ENCODE measurements around the gene TTC39C. TPM values are rescaled to one million over a fixed set of nuclear protein-coding genes. Genes with fewer than 3 reads are reported as not detected.
A peak's percentile ranks its signal among the peaks of the same experiment; 100 is the strongest.
"Not testable (repeated sequence)": the region's sequence is repeated elsewhere in the genome, so short reads cannot be mapped to it uniquely, and the experiment has no call there.

TTC39C gene
- total RNA-seq, 1 donor from 2014 or later, result 26.6 TPM

DNA sequence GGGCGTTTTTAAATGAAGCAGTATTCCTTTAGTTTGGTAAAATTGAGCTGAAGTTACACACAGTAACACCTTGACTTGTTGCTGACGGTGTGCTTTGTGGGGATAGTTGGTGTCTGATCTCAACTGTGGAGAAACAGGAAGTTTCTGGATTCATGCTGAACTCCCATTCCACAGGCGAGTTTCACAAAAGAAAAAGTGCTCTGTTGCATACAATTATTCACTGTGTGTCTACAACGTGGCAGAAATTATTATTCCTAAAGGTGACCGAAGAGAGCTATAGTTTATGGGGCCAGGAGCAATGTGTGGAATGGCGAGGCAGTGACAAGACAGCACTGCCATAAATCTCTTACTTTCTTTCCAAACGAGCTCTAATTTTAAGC is 123.8 kb downstream of the TTC39C start:
- Mint-ChIP-seq H3K27me3 (ENCODE audit: low read depth) (no peaks in the 10 kb centered on the region), H3K4me1 (peaks cover 9% of the 10 kb centered on the region), H3K4me3 (peak overlapping the region; percentile 83), H3K27ac (peak overlapping the region; percentile 95), H3K9me3 (peaks cover 5% of the 10 kb centered on the region), H3K36me3 (peaks cover 9% of the 10 kb centered on the region)
- no peak for DNase-seq (ENCODE audit: low spot score in 2 of 2, unreplicated experiment in 2 of 2)
- TF ChIP-seq, protein P1, sequence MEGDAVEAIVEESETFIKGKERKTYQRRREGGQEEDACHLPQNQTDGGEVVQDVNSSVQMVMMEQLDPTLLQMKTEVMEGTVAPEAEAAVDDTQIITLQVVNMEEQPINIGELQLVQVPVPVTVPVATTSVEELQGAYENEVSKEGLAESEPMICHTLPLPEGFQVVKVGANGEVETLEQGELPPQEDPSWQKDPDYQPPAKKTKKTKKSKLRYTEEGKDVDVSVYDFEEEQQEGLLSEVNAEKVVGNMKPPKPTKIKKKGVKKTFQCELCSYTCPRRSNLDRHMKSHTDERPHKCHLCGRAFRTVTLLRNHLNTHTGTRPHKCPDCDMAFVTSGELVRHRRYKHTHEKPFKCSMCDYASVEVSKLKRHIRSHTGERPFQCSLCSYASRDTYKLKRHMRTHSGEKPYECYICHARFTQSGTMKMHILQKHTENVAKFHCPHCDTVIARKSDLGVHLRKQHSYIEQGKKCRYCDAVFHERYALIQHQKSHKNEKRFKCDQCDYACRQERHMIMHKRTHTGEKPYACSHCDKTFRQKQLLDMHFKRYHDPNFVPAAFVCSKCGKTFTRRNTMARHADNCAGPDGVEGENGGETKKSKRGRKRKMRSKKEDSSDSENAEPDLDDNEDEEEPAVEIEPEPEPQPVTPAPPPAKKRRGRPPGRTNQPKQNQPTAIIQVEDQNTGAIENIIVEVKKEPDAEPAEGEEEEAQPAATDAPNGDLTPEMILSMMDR (IDR thresholded peaks at IDR 0.05; ENCODE audit: unreplicated experiment), result no peak

DNA sequence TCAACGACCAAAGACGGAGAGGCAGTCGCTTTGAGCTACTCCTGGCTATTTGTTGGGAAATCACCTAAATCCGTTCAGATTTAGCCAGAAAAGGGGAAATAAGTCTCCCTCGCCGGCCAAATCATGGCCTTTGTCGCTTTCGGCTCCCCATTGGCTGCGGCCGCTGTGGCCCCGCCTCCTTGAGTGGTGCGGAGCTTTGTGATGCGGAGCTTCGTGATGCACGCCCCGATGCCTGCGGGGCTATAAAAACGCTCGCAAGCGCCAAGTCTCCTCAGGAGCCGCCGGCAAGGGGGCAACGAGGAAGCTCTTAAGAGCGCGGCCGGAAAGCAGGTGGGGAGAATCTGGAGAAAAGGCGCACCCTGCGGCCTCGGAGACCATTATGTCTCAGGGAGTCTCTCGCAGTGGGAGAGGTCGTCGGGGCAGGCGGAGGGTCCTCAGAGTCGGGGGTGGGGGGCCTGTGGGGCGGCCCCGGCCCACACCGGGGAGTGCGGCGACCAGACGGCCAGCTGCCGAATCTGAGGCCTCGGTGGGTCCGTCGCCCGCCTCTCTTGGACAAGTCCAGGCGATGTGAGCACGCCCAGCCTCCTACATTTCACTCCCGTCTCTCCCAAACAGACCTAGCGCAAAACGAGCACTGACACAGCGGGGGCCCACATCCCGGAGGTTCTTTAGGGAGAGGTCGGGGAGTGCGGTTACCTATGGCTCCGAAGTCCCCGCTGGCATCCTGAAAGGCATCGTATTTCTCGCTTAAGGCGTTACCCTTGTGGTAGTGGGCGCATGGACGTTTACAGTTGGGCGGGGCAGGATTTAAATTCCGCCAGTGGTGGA is 124.4 kb downstream of the TTC39C start, which contains the start of gene CABYR:
Gene CABYR (plus strand): TSS at position 274 of the 828 bp plus-strand sequence. CDS start 4,053 bp downstream, outside the sequence.
- Mint-ChIP-seq H3K9me3 (peaks cover 5% of the 10 kb centered on the region), H3K36me3 (peaks cover 9% of the 10 kb centered on the region), H3K27me3 (ENCODE audit: low read depth) (no peaks in the 10 kb centered on the region), H3K4me3 (peak within 1 kb of the TSS; percentile 83), H3K27ac (peak within 1 kb of the TSS; percentile 95), H3K4me1 (peaks cover 9% of the 10 kb centered on the region)
- TF ChIP-seq, protein P1 (IDR thresholded peaks at IDR 0.05; ENCODE audit: unreplicated experiment), result no peak
- DNase-seq (ENCODE audit: low spot score in 2 of 2, unreplicated experiment in 2 of 2), result peak; percentile 74 to 86

DNA sequence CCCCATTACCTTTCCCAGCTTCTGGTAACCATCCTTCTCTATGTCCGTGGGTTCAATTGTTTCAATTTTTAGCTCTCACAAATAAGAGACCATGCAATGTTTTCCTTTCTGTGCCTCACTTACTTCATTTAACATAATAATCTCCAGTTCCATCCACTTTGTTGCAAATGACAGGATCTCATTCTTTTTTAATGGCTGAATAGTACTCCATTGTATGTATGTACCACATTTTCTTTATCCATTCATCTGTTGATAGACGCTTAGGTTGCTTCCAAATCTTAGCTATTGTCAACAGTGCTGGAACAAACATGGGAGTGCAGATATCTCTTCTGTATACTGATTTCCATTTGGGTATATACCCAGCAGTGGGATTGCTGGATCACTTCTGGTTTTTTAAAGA is 126.1 kb downstream of the TTC39C start:
- peaks cover 20% of the 10 kb centered on the region for H3K36me3 Mint-ChIP-seq
- H3K27ac Mint-ChIP-seq, result no peak overlapping the region
- peak overlapping the region; percentile 36 for H3K4me3 Mint-ChIP-seq
- H3K27me3 Mint-ChIP-seq (ENCODE audit: low read depth), result no peaks in the 10 kb centered on the region
- TF ChIP-seq, protein P1 (IDR thresholded peaks at IDR 0.05; ENCODE audit: unreplicated experiment), result no peak
- DNase-seq (ENCODE audit: low spot score in 2 of 2, unreplicated experiment in 2 of 2), result no peak
- H3K9me3 Mint-ChIP-seq, result peaks cover 6% of the 10 kb centered on the region
- H3K4me1 Mint-ChIP-seq, result peaks cover 9% of the 10 kb centered on the region

DNA sequence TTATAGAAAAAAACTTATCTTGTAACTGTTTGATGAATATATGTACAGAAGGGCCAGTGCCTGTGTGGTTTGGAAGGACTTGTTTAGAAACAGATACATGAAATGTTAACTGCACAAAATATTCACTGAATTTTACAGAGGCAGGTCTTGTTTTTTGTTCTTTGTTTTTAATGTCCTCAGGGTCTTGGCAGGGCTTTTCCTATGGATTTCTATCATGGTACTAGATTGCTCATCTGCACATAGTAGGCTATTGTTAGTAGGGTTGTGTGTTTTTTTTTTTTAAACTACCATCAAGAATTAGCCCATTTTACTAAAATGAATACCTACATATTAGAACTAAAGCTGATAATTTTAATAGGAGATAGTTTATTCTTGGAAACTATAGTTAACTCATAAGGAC is 127.8 kb downstream of the TTC39C start:
- Mint-ChIP-seq H3K27ac (no peak overlapping the region), H3K27me3 (ENCODE audit: low read depth) (no peaks in the 10 kb centered on the region)
- TF ChIP-seq, protein P1 (IDR thresholded peaks at IDR 0.05; ENCODE audit: unreplicated experiment), result no peak

DNA sequence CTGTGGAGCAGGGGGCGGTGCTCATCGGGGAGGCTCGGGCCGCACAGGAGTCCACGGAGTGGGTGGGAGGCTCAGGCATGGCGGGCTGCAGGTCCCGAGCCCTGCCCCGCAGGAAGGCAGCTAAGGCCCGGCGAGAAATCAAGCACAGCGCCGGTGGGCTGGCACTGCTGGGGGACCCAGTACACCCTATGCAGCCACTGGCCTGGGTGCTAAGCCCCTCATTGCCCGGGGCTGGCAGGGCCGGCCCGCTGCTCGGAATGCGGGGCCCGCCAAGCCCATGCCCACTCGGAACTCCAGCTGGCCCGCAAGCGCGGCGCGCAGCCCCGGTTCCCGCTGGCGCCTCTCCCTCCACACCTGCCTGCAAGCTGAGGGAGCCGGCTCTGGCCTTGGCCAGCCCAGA is 135.0 kb downstream of the TTC39C start:
- H3K27ac Mint-ChIP-seq; H3K4me3 Mint-ChIP-seq; H3K27me3 Mint-ChIP-seq (ENCODE audit: low read depth); H3K4me1 Mint-ChIP-seq; DNase-seq (ENCODE audit: low spot score in 2 of 2, unreplicated experiment in 2 of 2): not testable (repeated sequence)
- peaks cover 52% of the 10 kb centered on the region for H3K36me3 Mint-ChIP-seq
- peaks cover 11% of the 10 kb centered on the region for H3K9me3 Mint-ChIP-seq

More for the DNA sequence above, 127.8 kb downstream of the TTC39C start:
- Mint-ChIP-seq H3K4me1 (peaks cover 9% of the 10 kb centered on the region), H3K4me3 (no peak overlapping the region), H3K9me3 (peaks cover 16% of the 10 kb centered on the region), H3K36me3 (peaks cover 32% of the 10 kb centered on the region)
- no peak for DNase-seq (ENCODE audit: low spot score in 2 of 2, unreplicated experiment in 2 of 2)

DNA sequence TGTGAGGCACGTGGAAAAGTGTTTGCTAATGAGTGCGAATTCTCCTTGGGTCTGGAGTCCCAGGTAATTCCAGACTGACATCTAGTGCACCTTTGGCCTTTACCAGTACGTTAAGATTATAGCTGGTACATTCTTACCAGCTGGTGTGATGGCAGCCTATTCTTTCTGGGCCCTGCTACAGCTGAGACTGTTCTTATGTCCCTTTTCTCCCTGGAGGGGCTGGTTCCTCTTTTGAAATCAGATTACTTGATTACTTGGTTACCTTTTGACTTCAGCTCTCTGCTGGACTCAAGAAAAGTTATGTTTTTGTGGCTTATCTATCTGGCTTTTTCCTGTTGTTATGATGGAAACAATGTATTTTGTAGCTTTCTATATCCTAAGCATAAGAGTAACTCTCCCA is 138.8 kb downstream of the TTC39C start:
- peaks cover 37% of the 10 kb centered on the region for H3K36me3 Mint-ChIP-seq
- TF ChIP-seq, protein P1 (IDR thresholded peaks at IDR 0.05; ENCODE audit: unreplicated experiment), result no peak
- no peaks in the 10 kb centered on the region for H3K4me1 Mint-ChIP-seq
- DNase-seq (ENCODE audit: low spot score in 2 of 2, unreplicated experiment in 2 of 2), result no peak
- H3K4me3 Mint-ChIP-seq, result no peak overlapping the region
- no peak overlapping the region for H3K27ac Mint-ChIP-seq
- H3K27me3 Mint-ChIP-seq (ENCODE audit: low read depth), result no peaks in the 10 kb centered on the region
- H3K9me3 Mint-ChIP-seq, result no peaks in the 10 kb centered on the region
